ENCODE results near the gene OR51B2.
"Not testable (repeated sequence)": the region's sequence is repeated elsewhere in the genome, so short reads cannot be mapped to it uniquely, and the experiment has no call there.

OR51B2 gene

DNA sequence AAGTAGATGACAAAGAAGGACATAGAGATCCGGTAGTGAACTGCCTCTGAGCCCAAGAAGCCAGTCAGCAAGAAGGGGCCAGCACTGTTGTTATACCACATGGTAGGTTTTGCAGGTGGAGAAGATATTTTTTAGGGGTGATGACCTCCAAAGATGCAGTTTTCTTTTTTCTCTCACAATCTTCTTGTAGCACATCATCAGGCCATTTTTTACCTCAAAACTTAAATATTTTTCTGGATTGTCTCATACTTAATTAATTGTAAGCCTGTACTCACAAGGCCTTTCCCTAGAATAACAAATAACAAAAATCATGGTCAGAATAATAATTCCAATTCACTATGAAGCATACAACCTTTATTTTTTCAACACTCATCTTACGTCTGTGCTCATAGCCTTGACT is 22.3 kb downstream of the OR51B2 start, which contains the start of gene OR51B4:
Gene OR51B4 (minus strand): TSS at position 101 of the 400 bp plus-strand sequence. CDS start 0 bp downstream, at position 101.
- TF ChIP-seq FOXA1 (IDR thresholded peaks at IDR 0.05) (no peak), BHLHE40 (IDR thresholded peaks at IDR 0.05; ENCODE audit: borderline replicate concordance) (no peak), NFRKB (IDR thresholded peaks at IDR 0.05) (no peak)
- ChIA-PET POLR2A (no interaction called here), CTCF (no interaction called here)
- no peak for DNase-seq (ENCODE audit: extremely low spot score)

DNA sequence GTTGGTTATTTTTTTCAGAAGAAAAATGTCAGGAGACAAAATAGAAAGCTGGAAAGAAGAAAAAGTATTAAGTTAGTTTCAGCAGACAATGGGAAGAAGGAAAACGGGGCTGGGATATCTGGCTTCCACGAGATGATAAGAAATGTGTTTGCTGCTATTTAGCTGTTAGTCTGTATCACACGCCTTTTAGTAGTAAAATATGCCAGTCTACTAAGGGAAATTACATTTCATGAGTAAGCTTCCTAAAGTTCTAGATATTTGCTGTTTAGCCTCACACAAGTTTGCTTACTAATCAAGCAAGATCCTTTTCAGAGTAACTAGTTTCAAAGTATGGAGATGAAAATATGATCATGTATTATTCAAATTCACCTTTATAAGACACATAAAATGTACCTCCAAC is 23.8 kb downstream of the OR51B2 start:
- POLR2A ChIA-PET = no interaction called here
- TF ChIP-seq L3MBTL2 (conservative IDR thresholded peaks at IDR 0.05) = no peak
- TF ChIP-seq FOXA1 (IDR thresholded peaks at IDR 0.05) = no peak
- no peak for TF ChIP-seq ZNF384 (IDR thresholded peaks at IDR 0.05)
- TF ChIP-seq, protein P1, sequence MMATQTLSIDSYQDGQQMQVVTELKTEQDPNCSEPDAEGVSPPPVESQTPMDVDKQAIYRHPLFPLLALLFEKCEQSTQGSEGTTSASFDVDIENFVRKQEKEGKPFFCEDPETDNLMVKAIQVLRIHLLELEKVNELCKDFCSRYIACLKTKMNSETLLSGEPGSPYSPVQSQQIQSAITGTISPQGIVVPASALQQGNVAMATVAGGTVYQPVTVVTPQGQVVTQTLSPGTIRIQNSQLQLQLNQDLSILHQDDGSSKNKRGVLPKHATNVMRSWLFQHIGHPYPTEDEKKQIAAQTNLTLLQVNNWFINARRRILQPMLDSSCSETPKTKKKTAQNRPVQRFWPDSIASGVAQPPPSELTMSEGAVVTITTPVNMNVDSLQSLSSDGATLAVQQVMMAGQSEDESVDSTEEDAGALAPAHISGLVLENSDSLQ (IDR thresholded peaks at IDR 0.05) = no peak
- TF ChIP-seq ELF4 (IDR thresholded peaks at IDR 0.05) = no peak
- no peak for TF ChIP-seq LEF1 (IDR thresholded peaks at IDR 0.05; ENCODE audit: borderline replicate concordance)
- no peak for TF ChIP-seq FOXM1 (IDR thresholded peaks at IDR 0.05; ENCODE audit: borderline replicate concordance)
- TF ChIP-seq ARNT (IDR thresholded peaks at IDR 0.05) = no peak
- no peak for TF ChIP-seq SP1 (IDR thresholded peaks at IDR 0.05)
- no peak for TF ChIP-seq FOXK2 (IDR thresholded peaks at IDR 0.05)
- TF ChIP-seq NFRKB (IDR thresholded peaks at IDR 0.05) = no peak
- TF ChIP-seq CTBP1 (IDR thresholded peaks at IDR 0.05; ENCODE audit: borderline replicate concordance) = no peak
- TF ChIP-seq HDGF (IDR thresholded peaks at IDR 0.05; ENCODE audit: borderline replicate concordance) = no peak
- no peak for TF ChIP-seq SUZ12 (IDR thresholded peaks at IDR 0.05)
- no peak for TF ChIP-seq BHLHE40 (IDR thresholded peaks at IDR 0.05; ENCODE audit: borderline replicate concordance)
- no peak for TF ChIP-seq TARDBP (IDR thresholded peaks at IDR 0.05)
- CTCF ChIA-PET = no interaction called here
- no peak for DNase-seq (ENCODE audit: extremely low spot score)

DNA sequence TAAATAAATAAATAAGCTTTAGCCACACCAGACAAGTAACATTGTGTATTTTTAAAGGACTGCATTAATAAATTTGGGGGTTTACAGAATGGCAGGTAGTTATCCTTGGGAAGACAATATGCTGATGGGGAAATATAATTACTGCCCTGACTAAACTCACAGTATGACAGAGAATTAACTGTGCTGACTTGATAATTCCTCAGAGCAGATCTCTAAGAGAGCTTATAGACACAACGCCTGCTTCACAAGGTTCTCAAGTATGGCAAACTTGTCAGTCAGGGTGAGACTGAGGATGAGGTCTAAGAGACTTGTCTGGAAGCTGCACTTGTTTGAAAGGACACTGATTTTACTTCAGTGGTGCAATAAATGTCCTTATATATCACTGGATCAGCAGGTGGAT is 25.6 kb downstream of the OR51B2 start:
- DNase-seq (ENCODE audit: extremely low spot score) = no peak
- TF ChIP-seq FOXA1 (IDR thresholded peaks at IDR 0.05) = no peak
- TF ChIP-seq L3MBTL2 (conservative IDR thresholded peaks at IDR 0.05) = no peak
- TF ChIP-seq BHLHE40 (IDR thresholded peaks at IDR 0.05; ENCODE audit: borderline replicate concordance) = no peak
- no peak for TF ChIP-seq HDGF (IDR thresholded peaks at IDR 0.05; ENCODE audit: borderline replicate concordance)
- no peak for TF ChIP-seq ELF4 (IDR thresholded peaks at IDR 0.05)
- no peak for TF ChIP-seq TARDBP (IDR thresholded peaks at IDR 0.05)
- TF ChIP-seq FOXK2 (IDR thresholded peaks at IDR 0.05) = no peak
- no peak for TF ChIP-seq CTBP1 (IDR thresholded peaks at IDR 0.05; ENCODE audit: borderline replicate concordance)
- TF ChIP-seq, protein P1 (IDR thresholded peaks at IDR 0.05) = no peak
- TF ChIP-seq ZNF384 (IDR thresholded peaks at IDR 0.05) = no peak
- TF ChIP-seq FOXM1 (IDR thresholded peaks at IDR 0.05; ENCODE audit: borderline replicate concordance) = no peak
- TF ChIP-seq LEF1 (IDR thresholded peaks at IDR 0.05; ENCODE audit: borderline replicate concordance) = no peak
- CTCF ChIA-PET = no interaction called here
- POLR2A ChIA-PET = interaction anchor here (0.6 kb wide), 1 partner anchor 27 kb away, joined by 3 read pairs; no protein-coding TSS in a partner anchor

DNA sequence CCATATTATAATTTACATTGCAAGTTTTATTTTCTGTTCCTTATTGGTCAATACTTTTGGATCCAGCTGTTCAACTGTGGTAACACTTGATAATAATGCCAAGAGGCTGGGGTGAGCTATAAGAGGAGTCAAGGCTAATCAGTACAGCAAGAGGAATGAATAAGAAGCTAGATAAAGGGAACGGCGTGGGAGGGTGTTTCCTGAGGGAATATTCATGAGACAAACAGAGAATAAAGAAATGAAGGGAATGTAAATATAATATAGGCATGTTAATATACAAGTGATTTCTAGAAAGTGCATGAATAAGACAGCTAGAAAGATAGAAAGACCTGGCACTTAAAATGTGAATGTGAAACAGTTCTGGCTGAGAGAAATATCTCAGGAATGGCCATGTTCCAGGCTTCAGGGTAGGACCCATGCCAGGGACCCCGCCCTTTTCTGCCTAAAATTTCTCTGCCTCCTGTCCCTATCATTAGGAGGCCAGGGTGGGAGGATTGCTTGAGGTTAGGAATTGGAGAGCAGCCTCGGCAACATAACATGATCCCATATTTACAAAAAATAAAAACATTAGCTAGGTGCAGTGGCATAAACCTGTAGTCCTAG is 26.3 kb downstream of the OR51B2 start:
- ChIA-PET CTCF (no interaction called here), POLR2A (interaction anchor here (0.6 kb wide), 1 partner anchor 28 kb away, joined by 3 read pairs; no protein-coding TSS in a partner anchor)
- no peak for DNase-seq (ENCODE audit: extremely low spot score)
- TF ChIP-seq ARNT (IDR thresholded peaks at IDR 0.05) (no peak), SUZ12 (IDR thresholded peaks at IDR 0.05) (no peak), TARDBP (IDR thresholded peaks at IDR 0.05) (no peak), SP1 (IDR thresholded peaks at IDR 0.05) (no peak), HDGF (IDR thresholded peaks at IDR 0.05; ENCODE audit: borderline replicate concordance) (no peak), ZNF384 (IDR thresholded peaks at IDR 0.05) (no peak), LEF1 (IDR thresholded peaks at IDR 0.05; ENCODE audit: borderline replicate concordance) (no peak)
- TF ChIP-seq, protein P1 (IDR thresholded peaks at IDR 0.05) = no peak

DNA sequence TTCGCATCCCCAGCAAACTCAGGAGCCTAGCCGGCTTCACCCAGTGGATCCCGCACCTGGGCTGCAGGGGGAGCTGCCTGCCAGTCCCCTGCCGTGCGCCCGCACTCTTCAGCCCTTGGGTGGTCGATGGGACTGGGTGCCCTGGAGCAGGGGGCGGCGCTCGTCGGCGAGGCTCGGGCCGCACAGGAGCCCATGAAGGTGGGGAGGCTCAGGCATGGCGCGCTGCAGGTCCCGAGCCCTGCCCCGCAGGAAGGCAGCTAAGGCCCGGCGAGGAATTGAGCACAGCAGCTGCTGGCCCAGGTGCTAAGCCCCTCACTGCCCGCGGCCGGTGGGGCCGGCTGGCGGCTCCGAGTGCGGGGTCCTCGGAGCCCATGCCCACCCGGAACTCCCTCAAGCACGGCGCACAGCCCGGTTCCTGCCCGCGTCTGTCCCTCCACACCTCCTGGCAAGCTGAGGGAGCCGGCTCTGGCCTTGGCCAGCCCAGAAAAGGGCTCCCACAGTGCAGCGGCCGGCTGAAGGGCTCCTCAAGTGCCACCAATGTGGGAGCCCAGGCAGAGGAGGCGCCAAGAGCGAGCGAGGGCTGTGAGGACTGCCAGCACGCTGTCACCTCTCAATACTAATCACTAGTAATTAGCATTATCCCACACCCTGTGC is 29.6 kb downstream of the OR51B2 start:
- CTCF ChIA-PET, POLR2A ChIA-PET: not testable (repeated sequence)

DNA sequence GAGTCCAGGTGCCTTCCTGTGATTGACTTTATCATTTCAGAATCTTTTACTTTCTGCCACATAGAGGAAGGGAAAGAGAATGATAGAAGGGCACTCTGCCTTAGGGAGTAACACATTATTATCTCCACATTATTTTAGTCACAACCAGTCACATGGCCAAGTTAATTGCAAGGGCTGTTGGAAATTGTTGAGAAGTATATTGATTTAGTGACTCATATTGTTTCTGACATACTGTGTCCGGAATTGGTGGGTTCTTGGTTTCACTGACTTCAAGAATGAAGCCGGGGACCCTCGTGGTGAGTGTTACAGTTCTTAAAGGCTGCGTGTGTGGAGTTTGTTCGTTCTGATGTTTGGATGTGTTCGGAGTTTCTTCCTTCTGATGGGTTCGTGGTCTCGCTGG is 31.1 kb downstream of the OR51B2 start:
- no peak for DNase-seq (ENCODE audit: extremely low spot score)
- TF ChIP-seq NFRKB (IDR thresholded peaks at IDR 0.05) (no peak), HDGF (IDR thresholded peaks at IDR 0.05; ENCODE audit: borderline replicate concordance) (no peak), TARDBP (IDR thresholded peaks at IDR 0.05) (no peak), FOXM1 (IDR thresholded peaks at IDR 0.05; ENCODE audit: borderline replicate concordance) (no peak), ARNT (IDR thresholded peaks at IDR 0.05) (no peak), FOXA1 (IDR thresholded peaks at IDR 0.05) (no peak), ELF4 (IDR thresholded peaks at IDR 0.05) (no peak), SUZ12 (IDR thresholded peaks at IDR 0.05) (no peak), FOXK2 (IDR thresholded peaks at IDR 0.05) (no peak), ZNF384 (IDR thresholded peaks at IDR 0.05) (no peak), CTBP1 (IDR thresholded peaks at IDR 0.05; ENCODE audit: borderline replicate concordance) (no peak), SP1 (IDR thresholded peaks at IDR 0.05) (no peak), L3MBTL2 (conservative IDR thresholded peaks at IDR 0.05) (no peak), BHLHE40 (IDR thresholded peaks at IDR 0.05; ENCODE audit: borderline replicate concordance) (no peak), LEF1 (IDR thresholded peaks at IDR 0.05; ENCODE audit: borderline replicate concordance) (no peak)
- TF ChIP-seq, protein P1 (IDR thresholded peaks at IDR 0.05) = no peak
- ChIA-PET CTCF (no interaction called here), POLR2A (no interaction called here)

More for the DNA sequence above, 29.6 kb downstream of the OR51B2 start:
- not testable (repeated sequence) for DNase-seq (ENCODE audit: extremely low spot score)

Measured in HEK293T (cell line).